ENCODE data around the gene GFOD1.
A peak's percentile ranks its signal among the peaks of the same experiment; 100 is the strongest.
"Not testable (repeated sequence)": the region's sequence is repeated elsewhere in the genome, so short reads cannot be mapped to it uniquely, and the experiment has no call there.

Gene GFOD1

GRCh38 chr6:13511913-13512717 is 24.7 kb upstream of the GFOD1 start:
- DNase-seq (ENCODE audit: low read depth in 1 of 2, low spot score in 1 of 2): no peak

- not testable (repeated sequence) for DNase-seq (ENCODE audit: low read depth in 1 of 2, low spot score in 1 of 2)
These were observed 23.8 kb upstream of the GFOD1 start for GRCh38 chr6:13511141-13511571.

- not testable (repeated sequence) for DNase-seq (ENCODE audit: low read depth in 1 of 2, low spot score in 1 of 2)
These were observed 23.0 kb upstream of the GFOD1 start for GRCh38 chr6:13510433-13510832.

- DNase-seq (ENCODE audit: low read depth in 1 of 2, low spot score in 1 of 2): no peak
These were observed 21.6 kb upstream of the GFOD1 start for GRCh38 chr6:13508711-13509705.

- no peak for DNase-seq (ENCODE audit: low read depth in 1 of 2, low spot score in 1 of 2)
These were observed 20.0 kb upstream of the GFOD1 start for GRCh38 chr6:13507306-13507860.

- DNase-seq (ENCODE audit: low read depth in 1 of 2, low spot score in 1 of 2): no peak
These were observed 17.9 kb upstream of the GFOD1 start for GRCh38 chr6:13505345-13505734.

GRCh38 chr6:13504611-13505344 is 17.4 kb upstream of the GFOD1 start:
- DNase-seq (ENCODE audit: low read depth in 1 of 2, low spot score in 1 of 2): no peak

GRCh38 chr6:13500915-13501314 is 13.5 kb upstream of the GFOD1 start:
- no peak for DNase-seq (ENCODE audit: low read depth in 1 of 2, low spot score in 1 of 2)

- peak in 1 of 2 donors; percentile 31 for DNase-seq (ENCODE audit: low read depth in 1 of 2, low spot score in 1 of 2)
These were observed 12.9 kb upstream of the GFOD1 start for GRCh38 chr6:13500264-13500663.

- DNase-seq (ENCODE audit: low read depth in 1 of 2, low spot score in 1 of 2): no peak
These were observed 9.3 kb upstream of the GFOD1 start for GRCh38 chr6:13496513-13497190.

- DNase-seq (ENCODE audit: low read depth in 1 of 2, low spot score in 1 of 2): no peak
These were observed 8.4 kb upstream of the GFOD1 start for GRCh38 chr6:13495818-13496217.

GRCh38 chr6:13495112-13495776 is 7.8 kb upstream of the GFOD1 start:
- no peak for DNase-seq (ENCODE audit: low read depth in 1 of 2, low spot score in 1 of 2)

GRCh38 chr6:13494137-13494536 is 6.7 kb upstream of the GFOD1 start:
- no peak for DNase-seq (ENCODE audit: low read depth in 1 of 2, low spot score in 1 of 2)

GRCh38 chr6:13493147-13493546 is 5.7 kb upstream of the GFOD1 start:
- DNase-seq (ENCODE audit: low read depth in 1 of 2, low spot score in 1 of 2): no peak

GRCh38 chr6:13492357-13492756 is 5.0 kb upstream of the GFOD1 start:
- no peak for DNase-seq (ENCODE audit: low read depth in 1 of 2, low spot score in 1 of 2)

GRCh38 chr6:13491538-13491937 is 4.1 kb upstream of the GFOD1 start:
- DNase-seq (ENCODE audit: low read depth in 1 of 2, low spot score in 1 of 2): no peak

- no peak for DNase-seq (ENCODE audit: low read depth in 1 of 2, low spot score in 1 of 2)
These were observed 3.0 kb upstream of the GFOD1 start for GRCh38 chr6:13490402-13490801.

- DNase-seq (ENCODE audit: low read depth in 1 of 2, low spot score in 1 of 2): no peak
These were observed 1.5 kb upstream of the GFOD1 start for GRCh38 chr6:13488896-13489237.

- DNase-seq (ENCODE audit: low read depth in 1 of 2, low spot score in 1 of 2): no peak
These were observed 855 bp upstream of the GFOD1 start for GRCh38 chr6:13488015-13488895.

Measured in activated CD4-positive, alpha-beta T cell treated with anti-CD3 and anti-CD28 coated beads, Interleukin-2, amount 50 U/mL, for 24 hours (primary cell).